H54 (cell line): ENCODE data around the gene ZFY.
A peak's percentile ranks its signal among the peaks of the same experiment; 100 is the strongest.

Experiments used
- DNase-seq: peaks from one replicate; pipeline ENCODE4 v3.0.0; 2011; ENCODE audit warnings: low spot score, mixed read lengths; ENCODE audit not compliant: insufficient read length
- FAIRE-seq: peaks from 3 replicates; lab custom pipeline; 2011; peaks lifted over from hg19 to GRCh38; lab: Jason Lieb, UNC
- POLR2A ChIP-seq: IDR thresholded peaks from 2 replicates; pipeline ENCODE4 v1.6.1; 2011; ENCODE audit warnings: low read depth, mild to moderate bottlenecking, low read length

Gene ZFY

GRCh38 chrY:2934861-2935715, at the start of gene ZFY:
Gene ZFY (plus strand): TSS chrY:2935381. CDS start chrY:2953937, 18,556 bp downstream.
- TF ChIP-seq POLR2A = no peak

GRCh38 chrY:2885880-2886279, 49.3 kb upstream of the ZFY start:
- TF ChIP-seq POLR2A = no peak
- no peak for FAIRE-seq
- no peak for DNase-seq

More at GRCh38 chrY:2934861-2935715, at the start of gene ZFY:
- DNase-seq = peak; percentile 2
- FAIRE-seq = no peak

DNA sequence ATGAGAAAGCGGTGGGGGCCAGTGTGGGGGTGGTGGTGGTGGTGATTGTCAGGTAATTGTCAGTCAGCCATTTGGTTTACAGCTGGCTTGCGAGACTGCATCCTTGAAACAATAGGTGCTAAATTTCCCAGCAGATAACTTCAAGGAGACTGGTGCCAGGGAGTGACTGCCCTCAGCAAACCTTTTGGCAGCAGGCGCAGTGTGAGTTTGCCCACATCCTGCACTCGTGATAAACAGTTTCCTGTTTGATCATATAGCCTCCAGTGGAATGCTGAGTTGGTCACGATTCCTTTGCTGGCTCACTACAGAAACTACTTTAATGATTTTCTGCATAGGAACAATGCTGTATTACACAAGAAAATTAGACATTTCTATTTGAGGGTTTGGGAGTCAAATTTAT, 47.8 kb upstream of the ZFY start:
- no peak for FAIRE-seq
- TF ChIP-seq POLR2A = no peak
- DNase-seq = no peak

- FAIRE-seq = no peak
- DNase-seq = no peak
- TF ChIP-seq POLR2A = no peak
Measured at GRCh38 chrY:2887955-2888354, 47.2 kb upstream of the ZFY start.

GRCh38 chrY:2893471-2893870, 41.7 kb upstream of the ZFY start:
- TF ChIP-seq POLR2A = no peak
- no peak for FAIRE-seq
- DNase-seq = no peak

DNA sequence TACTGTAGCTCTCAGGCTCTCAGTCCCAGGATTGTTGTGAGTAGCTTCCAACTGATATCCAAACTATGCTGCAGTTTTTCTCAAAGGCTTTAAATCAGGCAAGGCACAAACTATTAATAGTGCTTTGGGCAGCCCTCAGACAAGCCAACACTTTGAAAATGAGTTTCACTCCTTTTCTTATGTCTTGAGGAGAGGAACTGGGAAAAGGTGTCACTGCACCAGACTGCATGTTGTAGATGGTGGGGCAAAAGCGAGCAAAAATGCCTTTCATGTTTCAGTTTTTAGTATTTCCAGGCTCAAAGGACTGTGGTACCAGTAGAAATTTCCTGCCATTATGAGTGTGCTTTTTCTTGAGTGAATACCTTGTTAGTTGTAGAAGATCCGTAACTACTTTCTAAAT, 39.1 kb upstream of the ZFY start:
- FAIRE-seq (no peak), DNase-seq (no peak)
- no peak for TF ChIP-seq POLR2A

GRCh38 chrY:2907356-2907755, 27.8 kb upstream of the ZFY start:
- DNase-seq = no peak
- no peak for TF ChIP-seq POLR2A
- no peak for FAIRE-seq

DNA sequence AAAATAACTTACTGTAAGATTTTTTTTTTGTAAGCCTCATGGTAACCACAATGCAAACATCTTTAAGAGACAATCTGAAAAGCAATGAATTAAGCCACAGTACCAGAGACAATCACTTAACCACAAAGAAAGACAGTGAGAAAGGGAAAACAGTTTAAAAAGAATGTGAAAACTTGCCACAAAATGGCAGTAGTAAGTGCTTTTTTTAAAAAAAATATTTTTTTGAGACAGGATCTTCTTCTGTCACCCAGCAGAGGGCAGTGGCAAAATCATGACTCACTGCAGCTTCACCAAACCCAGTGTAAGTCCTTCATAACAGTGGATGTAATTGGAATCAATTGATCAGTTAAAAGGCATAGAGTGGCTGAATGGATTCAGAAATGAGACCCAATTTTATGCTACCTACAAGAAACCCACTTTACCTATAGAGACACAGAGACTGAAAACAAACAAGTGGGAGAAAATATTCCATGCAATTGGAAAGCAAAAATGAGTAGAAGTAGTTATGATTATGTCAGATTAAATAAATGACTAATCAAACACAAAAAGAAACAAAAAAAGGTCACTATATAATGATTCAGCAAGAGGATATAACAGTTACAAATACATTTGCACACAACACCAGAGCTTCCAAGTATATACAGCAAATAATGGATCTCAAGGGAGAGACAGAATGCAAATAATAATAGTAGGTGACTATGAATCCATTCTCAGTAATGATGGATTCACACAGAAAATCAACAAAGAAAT, 21.9 kb upstream of the ZFY start:
- DNase-seq (no peak), FAIRE-seq (no peak)
- no peak for TF ChIP-seq POLR2A

- DNase-seq = no peak
- no peak for TF ChIP-seq POLR2A
- no peak for FAIRE-seq
Measured at GRCh38 chrY:2934078-2934477, 1.1 kb upstream of the ZFY start.

- no peak for FAIRE-seq
Measured at GRCh38 chrY:2935716-2936435, 695 bp downstream of the ZFY start.

DNA sequence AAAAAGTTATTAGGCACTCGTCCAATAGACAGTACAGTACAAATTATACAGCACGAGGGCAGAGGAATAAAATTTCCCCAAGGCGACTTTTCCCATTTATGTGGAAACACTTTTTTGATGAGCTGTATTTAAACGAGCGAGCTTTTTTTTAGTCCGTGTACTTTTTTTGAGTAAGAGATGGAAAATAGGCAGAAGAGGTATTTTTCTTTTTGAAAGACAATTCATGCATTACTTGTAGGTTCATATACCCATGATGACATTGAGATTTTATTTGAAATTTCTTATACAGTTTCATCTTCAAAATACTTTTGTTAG, 1.2 kb downstream of the ZFY start:
- DNase-seq (no peak), FAIRE-seq (no peak)
- no peak for TF ChIP-seq POLR2A

More at GRCh38 chrY:2935716-2936435, 695 bp downstream of the ZFY start:
- DNase-seq = peak; percentile 23
- no peak for TF ChIP-seq POLR2A

- no peak for DNase-seq
- no peak for FAIRE-seq
- TF ChIP-seq POLR2A = no peak
Measured at GRCh38 chrY:2937149-2937548, 2.0 kb downstream of the ZFY start.

DNA sequence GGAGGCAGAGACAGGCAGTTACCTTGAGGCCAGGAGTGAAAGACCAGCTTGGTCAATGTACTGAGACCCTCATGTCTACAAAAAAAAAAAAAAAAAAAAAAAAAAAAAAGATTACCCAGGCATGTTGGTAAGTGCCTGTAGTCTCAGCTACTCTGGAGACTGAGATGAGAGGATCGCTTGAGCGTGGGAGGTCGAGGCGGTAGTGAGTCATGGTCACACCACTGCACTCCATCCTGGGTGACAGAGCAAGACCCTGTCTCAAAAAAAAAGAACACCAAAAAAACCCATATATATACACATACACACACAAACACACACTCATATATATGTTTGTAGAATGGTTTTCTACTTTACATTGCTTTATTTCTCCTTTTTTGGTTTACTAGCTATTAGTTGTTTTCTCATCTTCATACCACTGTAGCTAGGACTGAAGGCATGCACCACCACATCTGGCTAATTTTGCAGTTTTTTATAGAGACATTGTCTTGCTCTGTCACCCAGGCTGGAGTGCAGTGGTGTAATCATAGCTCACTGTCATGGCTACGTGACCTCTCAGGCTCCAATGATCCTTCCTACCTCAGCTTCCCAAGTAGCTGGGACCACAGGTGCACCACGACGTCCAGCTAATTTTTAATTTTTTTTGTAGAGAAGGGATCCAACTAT, 14.5 kb downstream of the ZFY start:
- FAIRE-seq = no peak
- DNase-seq = no peak
- no peak for TF ChIP-seq POLR2A
